ENCODE results near the gene LRRC8A.
A peak's percentile ranks its signal among the peaks of the same experiment; 100 is the strongest.

Gene LRRC8A

DNA sequence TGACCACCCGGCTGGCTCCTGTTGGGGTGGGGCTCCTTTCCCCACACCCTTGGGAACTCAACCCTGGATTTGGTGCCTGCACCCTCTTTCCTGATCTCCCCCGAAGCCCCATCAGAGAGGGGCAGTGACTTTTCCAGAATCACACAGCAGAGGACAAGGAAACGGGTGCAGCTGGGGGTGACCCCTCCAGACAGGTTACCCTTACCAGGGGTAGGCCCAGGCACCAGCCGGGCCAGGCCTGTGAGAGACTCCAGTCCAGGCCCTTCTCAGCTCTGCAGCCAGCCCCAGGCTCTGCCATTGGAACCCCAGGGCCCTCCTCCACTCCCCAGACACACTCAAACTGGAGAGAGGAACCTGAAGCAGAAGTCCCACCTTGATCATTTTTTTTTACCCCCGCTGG is 19.9 kb downstream of the LRRC8A start:
- TF ChIP-seq, protein P1, sequence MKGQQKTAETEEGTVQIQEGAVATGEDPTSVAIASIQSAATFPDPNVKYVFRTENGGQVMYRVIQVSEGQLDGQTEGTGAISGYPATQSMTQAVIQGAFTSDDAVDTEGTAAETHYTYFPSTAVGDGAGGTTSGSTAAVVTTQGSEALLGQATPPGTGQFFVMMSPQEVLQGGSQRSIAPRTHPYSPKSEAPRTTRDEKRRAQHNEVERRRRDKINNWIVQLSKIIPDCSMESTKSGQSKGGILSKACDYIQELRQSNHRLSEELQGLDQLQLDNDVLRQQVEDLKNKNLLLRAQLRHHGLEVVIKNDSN (IDR thresholded peaks at IDR 0.05): no peak
- TF ChIP-seq TCF12 (IDR thresholded peaks at IDR 0.05; ENCODE audit: low read depth) (no peak), EGR1 (IDR thresholded peaks at IDR 0.05) (no peak), CEBPB (IDR thresholded peaks at IDR 0.05) (no peak), ZBTB7A (IDR thresholded peaks at IDR 0.05; ENCODE audit: low read depth) (no peak), NFIC (IDR thresholded peaks at IDR 0.05) (no peak), TEAD4 (IDR thresholded peaks at IDR 0.05) (no peak), RAD21 (IDR thresholded peaks at IDR 0.05; ENCODE audit: low read depth) (no peak), FOXM1 (IDR thresholded peaks at IDR 0.05; ENCODE audit: borderline replicate concordance, low read depth) (no peak)
- TF ChIP-seq, protein P2, sequence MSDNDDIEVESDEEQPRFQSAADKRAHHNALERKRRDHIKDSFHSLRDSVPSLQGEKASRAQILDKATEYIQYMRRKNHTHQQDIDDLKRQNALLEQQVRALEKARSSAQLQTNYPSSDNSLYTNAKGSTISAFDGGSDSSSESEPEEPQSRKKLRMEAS (IDR thresholded peaks at IDR 0.05): no peak
- TF ChIP-seq, protein P3, sequence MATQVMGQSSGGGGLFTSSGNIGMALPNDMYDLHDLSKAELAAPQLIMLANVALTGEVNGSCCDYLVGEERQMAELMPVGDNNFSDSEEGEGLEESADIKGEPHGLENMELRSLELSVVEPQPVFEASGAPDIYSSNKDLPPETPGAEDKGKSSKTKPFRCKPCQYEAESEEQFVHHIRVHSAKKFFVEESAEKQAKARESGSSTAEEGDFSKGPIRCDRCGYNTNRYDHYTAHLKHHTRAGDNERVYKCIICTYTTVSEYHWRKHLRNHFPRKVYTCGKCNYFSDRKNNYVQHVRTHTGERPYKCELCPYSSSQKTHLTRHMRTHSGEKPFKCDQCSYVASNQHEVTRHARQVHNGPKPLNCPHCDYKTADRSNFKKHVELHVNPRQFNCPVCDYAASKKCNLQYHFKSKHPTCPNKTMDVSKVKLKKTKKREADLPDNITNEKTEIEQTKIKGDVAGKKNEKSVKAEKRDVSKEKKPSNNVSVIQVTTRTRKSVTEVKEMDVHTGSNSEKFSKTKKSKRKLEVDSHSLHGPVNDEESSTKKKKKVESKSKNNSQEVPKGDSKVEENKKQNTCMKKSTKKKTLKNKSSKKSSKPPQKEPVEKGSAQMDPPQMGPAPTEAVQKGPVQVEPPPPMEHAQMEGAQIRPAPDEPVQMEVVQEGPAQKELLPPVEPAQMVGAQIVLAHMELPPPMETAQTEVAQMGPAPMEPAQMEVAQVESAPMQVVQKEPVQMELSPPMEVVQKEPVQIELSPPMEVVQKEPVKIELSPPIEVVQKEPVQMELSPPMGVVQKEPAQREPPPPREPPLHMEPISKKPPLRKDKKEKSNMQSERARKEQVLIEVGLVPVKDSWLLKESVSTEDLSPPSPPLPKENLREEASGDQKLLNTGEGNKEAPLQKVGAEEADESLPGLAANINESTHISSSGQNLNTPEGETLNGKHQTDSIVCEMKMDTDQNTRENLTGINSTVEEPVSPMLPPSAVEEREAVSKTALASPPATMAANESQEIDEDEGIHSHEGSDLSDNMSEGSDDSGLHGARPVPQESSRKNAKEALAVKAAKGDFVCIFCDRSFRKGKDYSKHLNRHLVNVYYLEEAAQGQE (IDR thresholded peaks at IDR 0.05; ENCODE audit: low read depth): no peak

DNA sequence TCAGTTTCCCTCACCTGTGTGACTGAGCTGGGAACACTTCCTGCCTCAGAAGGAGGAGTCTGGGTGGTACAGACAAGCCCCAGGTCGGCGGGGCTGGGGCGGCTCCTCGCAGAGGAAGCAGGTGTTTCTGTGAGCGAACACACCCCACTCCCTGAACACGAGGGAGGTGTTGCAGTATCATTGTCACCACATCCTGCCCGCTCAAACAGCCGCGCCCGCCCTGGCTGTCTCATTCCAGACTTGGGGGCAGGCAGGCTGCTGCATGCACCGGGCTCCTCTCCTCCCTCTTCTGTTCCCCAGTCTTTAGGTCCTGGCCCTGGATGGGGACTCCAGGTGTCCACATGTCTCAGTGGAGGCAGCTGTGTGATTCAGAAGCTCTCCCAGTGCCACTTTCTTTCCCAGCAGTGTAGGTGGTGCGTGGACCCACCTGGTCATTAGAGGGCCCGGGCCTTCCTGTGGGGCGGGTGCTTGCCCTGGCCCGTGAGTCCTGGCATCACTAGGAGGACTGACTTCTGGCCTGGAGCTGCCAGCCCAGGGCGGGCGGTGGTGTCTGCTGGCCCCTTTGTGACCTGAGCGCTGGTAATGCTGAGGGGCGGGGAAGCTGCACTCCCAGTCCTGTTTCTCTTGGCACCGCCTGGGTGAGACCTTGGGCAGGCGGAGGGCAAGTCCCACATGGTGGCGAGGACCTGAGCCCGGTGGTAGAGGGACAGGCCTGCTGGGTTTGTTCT is 20.6 kb downstream of the LRRC8A start:
- no peak for TF ChIP-seq NFIC (IDR thresholded peaks at IDR 0.05)
- no peak for TF ChIP-seq CEBPB (IDR thresholded peaks at IDR 0.05)
- TF ChIP-seq, protein P2 (IDR thresholded peaks at IDR 0.05): peak; percentile 36; the same call in 1 of the 2 replicates

DNA sequence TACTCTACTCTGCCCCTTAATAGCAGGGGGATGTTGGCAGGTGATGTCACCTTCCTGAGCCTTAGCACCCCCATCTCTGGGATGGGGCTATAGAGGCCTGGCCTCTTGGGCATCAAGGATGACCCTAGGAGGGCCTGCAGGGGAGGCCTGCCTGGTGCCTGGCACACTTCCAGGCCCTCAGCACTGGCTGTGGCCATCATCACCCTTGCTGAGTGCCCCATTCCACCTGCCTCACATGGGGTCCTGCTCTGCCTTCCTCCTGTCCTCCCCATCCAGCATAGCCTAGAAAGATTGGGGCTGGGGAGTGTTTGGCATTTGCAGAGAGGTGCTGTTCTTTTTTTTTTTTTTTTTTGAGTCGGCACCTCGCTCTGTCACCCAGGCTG is 21.1 kb downstream of the LRRC8A start:
- TF ChIP-seq ZBTB7A (IDR thresholded peaks at IDR 0.05; ENCODE audit: low read depth) (no peak), CEBPB (IDR thresholded peaks at IDR 0.05) (no peak), YY1 (IDR thresholded peaks at IDR 0.05; ENCODE audit: low read depth) (no peak)

DNA sequence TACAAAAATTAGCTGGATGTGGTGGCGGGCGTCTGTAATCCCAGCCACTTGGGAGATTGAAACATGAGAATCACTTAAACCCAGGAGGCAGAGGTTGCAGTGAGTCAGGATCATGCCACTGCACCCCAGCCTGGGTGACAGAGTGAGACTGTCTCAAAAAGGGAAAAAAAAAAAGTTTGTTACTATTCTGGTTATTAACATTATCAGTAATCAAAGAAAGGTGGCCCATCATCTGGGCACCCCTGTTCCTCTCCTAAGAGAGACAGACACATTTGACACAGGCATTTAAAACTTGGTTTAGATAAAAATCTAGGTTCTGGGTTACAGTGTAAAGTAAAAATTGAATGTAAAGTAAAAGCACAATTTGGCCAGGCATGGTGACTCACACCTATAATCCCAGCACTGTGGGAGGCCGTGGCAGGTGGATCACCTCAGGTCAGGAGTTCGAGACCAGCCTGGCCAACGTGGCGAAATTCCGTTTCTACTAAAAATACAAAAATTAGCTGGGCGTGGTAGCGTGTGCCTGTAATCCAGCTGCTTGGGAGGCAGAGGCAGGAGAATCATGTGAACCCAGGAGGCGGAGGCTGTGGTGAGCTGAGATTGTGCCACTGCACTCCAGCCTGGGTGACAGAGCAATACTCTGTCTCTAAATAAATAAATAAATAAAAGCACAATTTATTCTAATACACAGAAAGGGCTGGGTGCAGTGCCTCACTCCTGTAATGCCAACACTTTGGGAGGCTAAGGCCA is 22.1 kb downstream of the LRRC8A start:
- TF ChIP-seq RAD21 (IDR thresholded peaks at IDR 0.05; ENCODE audit: low read depth): no peak

DNA sequence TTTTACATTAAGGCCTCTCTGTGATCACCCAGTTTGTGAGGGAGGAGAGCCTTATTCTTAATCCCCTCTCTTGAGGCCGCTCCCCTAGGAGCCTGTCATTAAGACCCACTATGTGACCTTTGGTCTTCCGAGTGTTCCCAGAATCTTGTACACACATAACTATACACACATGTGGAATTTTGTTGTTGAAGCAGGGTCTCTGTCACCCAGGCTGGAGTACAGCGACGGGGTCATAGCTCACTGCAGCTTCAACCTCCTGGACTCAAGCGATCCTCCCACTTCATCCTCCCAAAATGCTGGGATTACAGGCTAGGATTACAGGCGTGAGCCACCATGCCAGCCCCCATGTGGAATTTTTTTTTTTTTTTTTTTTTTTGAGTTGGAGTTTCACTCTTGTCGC is 24.0 kb downstream of the LRRC8A start:
- TF ChIP-seq EP300 (IDR thresholded peaks at IDR 0.05; ENCODE audit: borderline replicate concordance): no peak
- TF ChIP-seq, protein P3 (IDR thresholded peaks at IDR 0.05; ENCODE audit: low read depth): no peak
- no peak for TF ChIP-seq TAF1 (IDR thresholded peaks at IDR 0.05; ENCODE audit: low read depth)
- TF ChIP-seq, protein P1 (IDR thresholded peaks at IDR 0.05): no peak
- no peak for TF ChIP-seq CREB1 (IDR thresholded peaks at IDR 0.05; ENCODE audit: low read depth)
- TF ChIP-seq RAD21 (IDR thresholded peaks at IDR 0.05; ENCODE audit: low read depth): no peak
- TF ChIP-seq TEAD4 (IDR thresholded peaks at IDR 0.05): no peak
- TF ChIP-seq, protein P2 (IDR thresholded peaks at IDR 0.05): no peak
- no peak for TF ChIP-seq ZBTB7A (IDR thresholded peaks at IDR 0.05; ENCODE audit: low read depth)
- no peak for TF ChIP-seq FOXM1 (IDR thresholded peaks at IDR 0.05; ENCODE audit: borderline replicate concordance, low read depth)
- TF ChIP-seq YY1 (IDR thresholded peaks at IDR 0.05; ENCODE audit: low read depth): no peak
- no peak for TF ChIP-seq EGR1 (IDR thresholded peaks at IDR 0.05)
- TF ChIP-seq TCF12 (IDR thresholded peaks at IDR 0.05; ENCODE audit: low read depth): no peak
- TF ChIP-seq CEBPB (IDR thresholded peaks at IDR 0.05): no peak
- TF ChIP-seq NFIC (IDR thresholded peaks at IDR 0.05): no peak

DNA sequence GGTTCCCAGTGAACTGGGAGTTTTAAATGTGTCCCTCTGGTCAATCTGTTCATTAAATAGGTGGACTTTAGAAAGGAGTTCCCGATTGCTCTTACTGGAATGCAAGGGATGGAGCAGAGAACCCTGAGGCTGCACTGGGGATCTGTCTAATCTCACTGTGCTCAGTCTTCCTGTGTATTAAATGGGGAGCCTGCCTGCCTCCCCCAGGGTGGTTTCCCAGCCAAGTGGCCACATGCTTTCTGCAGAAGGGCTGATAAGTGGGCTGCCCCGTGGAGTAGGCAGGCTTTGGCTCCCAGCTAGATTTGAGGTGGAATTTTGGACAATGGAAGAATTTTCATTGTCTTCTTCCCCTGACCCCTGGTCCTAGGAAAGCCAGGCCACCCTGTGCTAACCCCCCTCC is 24.8 kb downstream of the LRRC8A start:
- TF ChIP-seq TAF1 (IDR thresholded peaks at IDR 0.05; ENCODE audit: low read depth) (no peak), NFIC (IDR thresholded peaks at IDR 0.05) (no peak), CREB1 (IDR thresholded peaks at IDR 0.05; ENCODE audit: low read depth) (no peak), EP300 (IDR thresholded peaks at IDR 0.05; ENCODE audit: borderline replicate concordance) (no peak), CEBPB (IDR thresholded peaks at IDR 0.05) (no peak), ZBTB7A (IDR thresholded peaks at IDR 0.05; ENCODE audit: low read depth) (no peak)
- TF ChIP-seq, protein P2 (IDR thresholded peaks at IDR 0.05): no peak
- TF ChIP-seq, protein P3 (IDR thresholded peaks at IDR 0.05; ENCODE audit: low read depth): no peak
- TF ChIP-seq, protein P1 (IDR thresholded peaks at IDR 0.05): no peak
